Lung (tissue), 12 donors: ENCODE data around the gene CDKN1C. TPM values are rescaled to one million over a fixed set of nuclear protein-coding genes. Genes with fewer than 3 reads are reported as not detected.
A peak's percentile ranks its signal among the peaks of the same experiment; 100 is the strongest.

Experiments used
- ATAC-seq: fragments of 200-7000 bp; cut with Tn5 transposase; one replicate; pipeline ENCODE4 v1.9.1; 2020; ENCODE audit warnings: moderate number of reproducible peaks; ENCODE audit not compliant: insufficient read depth, low FRiP score
- DNase-seq, 3 donors: peaks; one replicate each; pipeline ENCODE4 v3.0.0-alpha.2; 2013 to 2017
- H3K27ac ChIP-seq, 2 donors: one replicate each; pipeline ENCODE4 v1.5.1; 2013; ENCODE audit warnings: mild to moderate bottlenecking in 2 of 2, moderate library complexity in 2 of 2, control low read depth in 1 of 2, inconsistent platforms in 1 of 2, low read depth in 1 of 2, low read length in 1 of 2
- H3K27me3 ChIP-seq, 3 donors: one replicate each; pipeline ENCODE4 v1.5.1; 2013; ENCODE audit warnings: low read length in 2 of 3; ENCODE audit not compliant: control insufficient read depth in 3 of 3, insufficient read depth in 3 of 3
- H3K36me3 ChIP-seq, 4 donors: one replicate each; pipeline ENCODE4 v1.5.1; 2013; ENCODE audit warnings: low read length in 4 of 4, mild to moderate bottlenecking in 1 of 4, moderate library complexity in 1 of 4; ENCODE audit not compliant: control insufficient read depth in 4 of 4, insufficient read depth in 4 of 4
- H3K4me1 ChIP-seq, 5 donors: one replicate each; pipeline ENCODE4 v1.5.1; 2013; ENCODE audit warnings: low read length in 5 of 5, mild to moderate bottlenecking in 2 of 5, moderate library complexity in 1 of 5; ENCODE audit not compliant: control insufficient read depth in 5 of 5, insufficient read depth in 5 of 5
- H3K4me3 ChIP-seq: one replicate; pipeline ENCODE4 v1.5.1; 2013; ENCODE audit warnings: mild to moderate bottlenecking, control low read depth, moderate library complexity
- H3K9ac ChIP-seq, 2 donors: one replicate each; pipeline ENCODE4 v1.5.1; 2013; ENCODE audit warnings: low read length in 2 of 2, control low read depth in 1 of 2; ENCODE audit not compliant: insufficient read depth in 1 of 2
- H3K9me3 ChIP-seq, 4 donors: one replicate each; pipeline ENCODE4 v1.5.1; 2013; ENCODE audit warnings: low read length in 3 of 4, mild to moderate bottlenecking in 1 of 4, moderate library complexity in 1 of 4; ENCODE audit not compliant: control insufficient read depth in 4 of 4, insufficient read depth in 3 of 4
- CTCF ChIP-seq: IDR thresholded peaks from 2 replicates; pipeline ENCODE4 v1.5.1; 2012; ENCODE audit warnings: mild to moderate bottlenecking; ENCODE audit errors: control extremely low read depth, extremely low read depth
- WGBS, 2 donors: extraction: QIAGEN DNeasy Blood & Tissue Kit; methylation state at CpG; one replicate each; pipeline ENCODE4 v1.1.7; 2013; 5-methylcytosine and 5-hydroxymethylcytosine counted together
- polyA plus RNA-seq, 2 donors: library from polyadenylated mRNA; stranded (reverse); fragments of 200-250 nt; gene quantifications; one replicate each; pipeline ENCODE4 v1.2.1, GENCODE V29; 2013
- total RNA-seq, 2 donors: library from RNA; depleted of rRNA in 1 of 2; stranded (reverse); fragments of >200 nt in 1 of 2; gene quantifications; one replicate each; pipeline ENCODE4 v1.2.1, GENCODE V29; 2014 to 2021
- donor health status: control.
- donor health status: control.
- donor health status: Bipolar disorder and iron deficiency.
- donor health status: healthy.
- donor health status: DM: yes; HTN: yes; CAD: no.

CDKN1C gene
- total and polyA plus RNA-seq, 4 donors: 9.9 to 123 (median 26.8) TPM

GRCh38 chr11:2869134-2869526 lies 16.4 kb downstream of the CDKN1C start:
- Histone ChIP-seq H3K27me3 (peaks cover 5 to 17% (median 15%) of the 10 kb centered on the region in 3 donors), H3K9me3 (peaks cover 0 to 6% (median 0%) of the 10 kb centered on the region in 4 donors)
- TF ChIP-seq CTCF: no peak

GRCh38 chr11:2868506-2869133 lies 17.0 kb downstream of the CDKN1C start:
- peaks cover 0 to 6% (median 0%) of the 10 kb centered on the region in 4 donors for H3K9me3 ChIP-seq
- H3K27ac ChIP-seq: no peak overlapping the region
- H3K9ac ChIP-seq: no peak overlapping the region
- no peak overlapping the region for H3K4me3 ChIP-seq
- no peak for DNase-seq
- no peak for TF ChIP-seq CTCF
- ATAC-seq: no peak
- no peaks in the 10 kb centered on the region for H3K36me3 ChIP-seq
- peaks cover 0 to 70% (median 24%) of the 10 kb centered on the region in 5 donors for H3K4me1 ChIP-seq
- 11 to 26% methylated on average over 16 of the region's 16 CpGs for WGBS, 2 donors
- H3K27me3 ChIP-seq: peaks cover 5 to 21% (median 15%) of the 10 kb centered on the region in 3 donors

More at GRCh38 chr11:2869134-2869526, 16.4 kb downstream of the CDKN1C start:
- DNase-seq (no peak), ATAC-seq (no peak)
- Histone ChIP-seq H3K27ac (no peak overlapping the region), H3K9ac (no peak overlapping the region), H3K36me3 (no peaks in the 10 kb centered on the region), H3K4me3 (no peak overlapping the region), H3K4me1 (peaks cover 0 to 66% (median 24%) of the 10 kb centered on the region in 5 donors)
- WGBS, 2 donors: 30 to 36% methylated on average over 37 of the region's 37 CpGs

- DNase-seq (peak in 1 of 3 donors; percentile 58), ATAC-seq (no peak)
- Histone ChIP-seq H3K4me3 (no peak overlapping the region), H3K9ac (peak overlapping the region in 1 of 2 donors; percentile 32), H3K27ac (no peak overlapping the region), H3K36me3 (no peaks in the 10 kb centered on the region), H3K27me3 (peaks cover 9 to 21% (median 15%) of the 10 kb centered on the region in 3 donors), H3K9me3 (peaks cover 0 to 6% (median 0%) of the 10 kb centered on the region in 4 donors), H3K4me1 (peaks cover 0 to 77% (median 24%) of the 10 kb centered on the region in 5 donors)
- 52 to 54% methylated on average over 25 of the region's 25 CpGs for WGBS, 2 donors
- TF ChIP-seq CTCF: no peak
These were observed 17.7 kb downstream of the CDKN1C start for GRCh38 chr11:2867722-2868505.
